ENCODE data around the gene MRPL58.
"Not testable (repeated sequence)": the region's sequence is repeated elsewhere in the genome, so short reads cannot be mapped to it uniquely, and the experiment has no call there.

DNA sequence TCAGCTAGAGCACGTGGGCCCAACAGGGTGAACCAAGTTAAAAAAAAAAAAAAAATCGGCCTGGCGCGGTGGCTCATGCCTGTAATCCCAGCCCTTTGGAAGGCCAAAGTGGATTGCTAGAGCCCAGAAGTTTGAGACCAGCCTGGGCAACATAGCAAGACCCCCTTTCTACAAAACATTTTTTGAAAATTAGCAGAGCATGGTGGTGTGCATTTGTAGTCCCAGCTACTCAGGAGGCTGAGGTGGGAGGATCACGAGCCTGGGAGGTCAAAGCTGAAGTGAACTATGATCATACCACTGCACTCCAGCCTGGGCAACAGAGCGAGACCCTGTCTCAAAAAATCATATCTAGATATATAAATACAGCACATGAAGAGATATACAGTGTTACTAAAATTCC, 6.4 kb upstream of the MRPL58 start:
- TF ChIP-seq CTCF (conservative IDR thresholded peaks at IDR 0.05; ENCODE audit: low read length); EZH2phosphoT487 (IDR thresholded peaks at IDR 0.05; ENCODE audit: borderline replicate concordance): not testable (repeated sequence)
